Brain microvascular endothelial cell (primary cell): ENCODE data around the gene HES5.
A peak's percentile ranks its signal among the peaks of the same experiment; 100 is the strongest.

ENCODE experiments used
- DNase-seq: peaks from one replicate; pipeline ENCODE4 v3.0.0-alpha.2; 2020
- H3K27ac ChIP-seq: fragments of 250-450 bp; sonication (Bioruptor Pico); 2 replicates; pipeline ENCODE4 v1.5.1; 2020; ENCODE audit warnings: mild to moderate bottlenecking, moderate library complexity
- H3K27me3 ChIP-seq: fragments of 250-450 bp; sonication (Bioruptor Pico); replicated peaks from 2 replicates; pipeline ENCODE4 v1.5.1; 2020; ENCODE audit warnings: mild to moderate bottlenecking
- H3K36me3 ChIP-seq: fragments of 250-450 bp; sonication (Bioruptor Pico); replicated peaks from 2 replicates; pipeline ENCODE4 v1.5.1; 2020; ENCODE audit warnings: mild to moderate bottlenecking
- H3K4me3 ChIP-seq: 2 replicates; pipeline ENCODE4 v1.5.1; 2011; ENCODE audit warnings: low read depth, mild to moderate bottlenecking, control low read depth, low read length, moderate library complexity
- in situ Hi-C: cut with HindIII; loops from 2 replicates; pipeline ENCODE4 v1.10.0; 2017; ENCODE audit warnings: low sequenced_read_pairs, low pct_ligation_motif_present
- TF ChIP-seq, protein P1 (sequence below): IDR thresholded peaks from 2 replicates; pipeline ENCODE4 v1.5.1; 2011; ENCODE audit warnings: low read depth, mild to moderate bottlenecking, moderate library complexity, low read length, control low read depth, inconsistent platforms; ENCODE audit errors: missing control alignments

The HES5 gene

DNA sequence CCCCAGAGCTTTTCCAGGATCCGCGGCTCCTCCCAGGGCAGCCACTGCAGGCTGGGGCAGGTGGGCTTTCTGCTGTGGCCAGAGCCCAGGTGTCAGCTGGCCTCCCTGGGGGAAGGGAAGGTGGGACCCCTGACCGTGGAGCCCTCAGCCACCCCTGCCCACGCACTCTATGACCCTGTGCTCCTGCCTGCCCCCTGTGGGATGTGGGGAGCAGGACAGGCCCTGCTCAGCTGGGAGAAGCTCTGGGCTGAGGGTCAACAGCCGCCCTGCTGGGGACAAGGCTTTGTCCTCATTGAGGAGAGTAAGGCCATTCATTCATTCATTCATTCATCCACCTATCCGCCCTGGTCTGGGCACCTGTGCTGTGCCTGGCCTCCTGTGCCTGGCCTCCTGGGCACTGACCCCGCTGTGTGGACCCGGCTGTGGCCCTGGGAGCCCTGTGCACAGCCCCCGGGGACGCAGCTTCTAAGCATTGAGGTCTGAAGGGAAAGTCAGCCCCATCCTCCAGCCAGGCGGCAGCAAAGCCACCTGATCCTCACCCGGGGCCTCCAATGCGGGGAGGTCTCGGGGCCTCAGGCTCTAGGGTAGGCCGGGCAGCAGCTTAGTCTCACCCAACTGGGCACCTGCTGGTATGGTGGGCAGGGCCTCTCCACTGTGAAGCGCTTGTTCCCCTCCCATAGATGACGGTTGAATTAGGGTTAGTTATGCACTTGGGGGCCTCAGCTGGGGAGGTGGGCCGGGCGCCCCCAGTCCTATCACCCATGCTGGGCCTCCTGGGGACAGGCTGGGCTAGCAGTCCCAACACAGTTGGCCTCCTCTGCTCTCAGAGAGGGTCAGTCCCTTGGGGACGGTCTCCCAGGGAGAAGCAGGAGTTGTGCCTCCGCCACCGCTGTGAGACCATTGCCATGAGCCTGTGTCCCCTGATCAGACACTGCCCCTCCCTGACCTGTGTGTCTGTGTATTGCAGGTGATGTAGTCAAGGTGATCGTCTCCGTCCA, 32.1 kb upstream of the HES5 start:
- TF ChIP-seq, protein P1, sequence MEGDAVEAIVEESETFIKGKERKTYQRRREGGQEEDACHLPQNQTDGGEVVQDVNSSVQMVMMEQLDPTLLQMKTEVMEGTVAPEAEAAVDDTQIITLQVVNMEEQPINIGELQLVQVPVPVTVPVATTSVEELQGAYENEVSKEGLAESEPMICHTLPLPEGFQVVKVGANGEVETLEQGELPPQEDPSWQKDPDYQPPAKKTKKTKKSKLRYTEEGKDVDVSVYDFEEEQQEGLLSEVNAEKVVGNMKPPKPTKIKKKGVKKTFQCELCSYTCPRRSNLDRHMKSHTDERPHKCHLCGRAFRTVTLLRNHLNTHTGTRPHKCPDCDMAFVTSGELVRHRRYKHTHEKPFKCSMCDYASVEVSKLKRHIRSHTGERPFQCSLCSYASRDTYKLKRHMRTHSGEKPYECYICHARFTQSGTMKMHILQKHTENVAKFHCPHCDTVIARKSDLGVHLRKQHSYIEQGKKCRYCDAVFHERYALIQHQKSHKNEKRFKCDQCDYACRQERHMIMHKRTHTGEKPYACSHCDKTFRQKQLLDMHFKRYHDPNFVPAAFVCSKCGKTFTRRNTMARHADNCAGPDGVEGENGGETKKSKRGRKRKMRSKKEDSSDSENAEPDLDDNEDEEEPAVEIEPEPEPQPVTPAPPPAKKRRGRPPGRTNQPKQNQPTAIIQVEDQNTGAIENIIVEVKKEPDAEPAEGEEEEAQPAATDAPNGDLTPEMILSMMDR = peak; percentile 60
- Histone ChIP-seq H3K27me3 (no peaks in the 10 kb centered on the region), H3K36me3 (no peaks in the 10 kb centered on the region), H3K27ac (no peak overlapping the region), H3K4me3 (no peak overlapping the region)
- in situ Hi-C loops = no loop called here
- DNase-seq = no peak

DNA sequence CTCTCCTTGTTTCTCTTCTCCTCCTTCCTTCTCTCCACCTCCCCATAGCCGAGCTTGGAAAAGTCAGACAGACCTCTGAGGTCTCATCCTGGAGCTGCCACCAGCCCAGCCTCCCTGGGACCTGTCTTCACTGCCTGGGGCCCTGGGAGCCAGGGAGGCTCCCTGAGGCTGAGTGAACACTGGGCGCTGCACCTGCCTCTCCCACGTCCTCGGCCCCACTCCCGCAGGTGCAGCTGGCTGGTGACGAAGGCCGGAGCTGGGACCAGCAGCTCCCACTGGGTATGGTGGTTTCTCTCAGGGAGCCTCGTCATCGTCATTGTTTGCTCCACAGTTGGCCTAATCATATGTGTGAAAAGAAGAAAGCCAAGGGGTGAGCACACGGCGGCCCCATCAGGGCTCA, 31.4 kb upstream of the HES5 start:
- no peak for DNase-seq
- Histone ChIP-seq H3K4me3 (no peak overlapping the region), H3K27ac (no peak overlapping the region), H3K27me3 (no peaks in the 10 kb centered on the region), H3K36me3 (no peaks in the 10 kb centered on the region)
- in situ Hi-C loops = no loop called here
- TF ChIP-seq, protein P1 = no peak

DNA sequence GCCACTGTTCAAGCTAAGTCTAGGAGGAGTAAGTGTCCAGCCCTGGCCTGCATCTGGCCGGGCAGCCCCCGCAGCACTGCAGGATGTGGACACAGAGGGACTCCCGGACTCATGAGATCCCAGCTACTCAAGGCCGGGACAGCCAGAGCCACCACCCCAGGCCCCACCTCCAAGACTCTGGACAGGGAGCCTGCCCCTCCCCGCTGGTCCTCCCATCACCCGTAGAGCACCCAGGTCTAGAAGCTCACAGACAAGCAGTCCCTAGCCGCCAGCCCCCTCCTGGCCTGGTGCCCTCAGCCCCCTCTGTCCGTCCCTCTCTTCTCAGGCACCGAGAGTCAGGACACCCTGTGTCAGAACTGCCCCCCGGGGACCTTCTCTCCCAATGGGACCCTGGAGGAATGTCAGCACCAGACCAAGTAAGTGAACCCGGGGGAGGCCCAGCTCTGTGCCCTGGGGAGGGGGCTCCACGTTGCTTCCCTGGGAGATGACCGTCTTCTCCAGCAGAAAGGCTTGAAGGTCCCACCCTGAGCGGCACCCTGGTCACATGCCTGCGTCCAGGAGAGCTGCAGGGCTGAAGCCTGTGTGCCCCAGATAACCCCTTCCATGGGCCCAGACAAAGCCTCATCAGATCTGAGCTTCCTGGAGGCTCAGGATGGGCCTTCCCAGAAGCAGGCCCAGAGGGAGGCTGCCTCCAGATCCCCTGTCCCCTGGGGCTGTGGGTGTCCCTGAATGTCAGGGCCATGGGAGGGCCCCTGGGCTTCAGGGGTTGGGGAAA, 30.4 kb upstream of the HES5 start:
- DNase-seq = no peak
- TF ChIP-seq, protein P1 = no peak
- H3K27me3 ChIP-seq = no peaks in the 10 kb centered on the region
- H3K4me3 ChIP-seq = no peak overlapping the region
- no peaks in the 10 kb centered on the region for H3K36me3 ChIP-seq
- in situ Hi-C loops = no loop called here
- H3K27ac ChIP-seq = no peak overlapping the region

DNA sequence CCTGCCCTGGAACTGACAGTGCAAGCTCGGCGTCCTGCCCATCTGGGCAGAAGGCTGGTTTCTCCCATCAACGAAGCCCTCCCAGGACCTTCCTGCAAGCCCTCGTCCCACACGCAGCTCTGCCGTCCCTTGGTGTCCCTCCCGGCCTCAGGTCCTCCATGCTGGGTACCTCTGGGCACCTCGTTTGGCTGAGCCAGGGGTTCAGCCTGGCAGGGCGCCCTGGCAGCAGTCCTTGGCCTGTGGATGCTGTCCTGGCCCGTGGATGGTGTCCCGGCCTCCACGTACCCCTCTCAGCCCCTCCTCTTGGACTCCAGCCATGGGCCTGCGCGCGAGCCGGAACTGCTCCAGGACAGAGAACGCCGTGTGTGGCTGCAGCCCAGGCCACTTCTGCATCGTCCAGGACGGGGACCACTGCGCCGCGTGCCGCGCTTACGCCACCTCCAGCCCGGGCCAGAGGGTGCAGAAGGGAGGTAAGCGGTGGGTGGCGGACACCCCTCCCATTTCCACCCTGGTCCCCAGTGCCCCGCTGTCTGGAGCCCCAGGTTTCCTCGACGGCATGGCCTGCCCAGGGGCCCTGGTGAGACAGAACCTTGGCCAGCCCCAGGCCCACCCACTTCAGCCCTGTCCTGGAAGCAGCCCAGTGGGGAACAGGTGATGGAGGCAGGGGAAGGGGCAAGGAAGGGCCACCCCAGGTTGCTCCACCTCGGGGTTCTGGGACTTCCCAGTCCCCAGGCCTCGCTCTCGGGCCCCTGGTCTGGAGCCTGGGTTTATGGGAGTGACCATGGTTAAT, 29.6 kb upstream of the HES5 start:
- in situ Hi-C loops = no loop called here
- Histone ChIP-seq H3K36me3 (no peaks in the 10 kb centered on the region), H3K4me3 (no peak overlapping the region), H3K27ac (no peak overlapping the region), H3K27me3 (no peaks in the 10 kb centered on the region)
- DNase-seq = no peak
- TF ChIP-seq, protein P1 = no peak

DNA sequence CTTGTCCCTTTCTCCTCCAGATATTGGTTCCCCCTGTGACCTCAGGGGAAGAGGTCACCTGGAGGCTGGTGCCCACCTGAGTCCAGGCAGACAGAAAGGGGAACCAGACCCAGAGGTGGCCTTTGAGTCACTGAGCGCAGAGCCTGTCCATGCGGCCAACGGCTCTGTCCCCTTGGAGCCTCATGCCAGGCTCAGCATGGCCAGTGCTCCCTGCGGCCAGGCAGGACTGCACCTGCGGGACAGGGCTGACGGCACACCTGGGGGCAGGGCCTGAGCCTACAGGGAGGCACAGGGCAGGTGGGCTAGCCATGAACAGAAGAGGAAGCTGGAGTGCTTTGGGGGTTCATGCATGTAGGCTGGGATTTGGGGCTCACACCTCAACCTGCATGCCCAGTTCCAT, 28.8 kb upstream of the HES5 start:
- no peak overlapping the region for H3K4me3 ChIP-seq
- TF ChIP-seq, protein P1 = no peak

More for the DNA sequence above, 28.8 kb upstream of the HES5 start:
- H3K27ac ChIP-seq = no peak overlapping the region
- H3K27me3 ChIP-seq = no peaks in the 10 kb centered on the region
- in situ Hi-C loops = no loop called here
- DNase-seq = no peak
- no peaks in the 10 kb centered on the region for H3K36me3 ChIP-seq
